HG03558 (cell line): ENCODE measurements around the gene ALKBH5.

Experiments
- ATAC-seq: cut with Tn5 transposase; IDR thresholded peaks from one replicate; pipeline ENCODE4 v1.9.1; 2021; ENCODE audit warnings: moderate number of reproducible peaks; ENCODE audit not compliant: unreplicated experiment; ENCODE audit errors: extremely low read depth

Gene ALKBH5

DNA sequence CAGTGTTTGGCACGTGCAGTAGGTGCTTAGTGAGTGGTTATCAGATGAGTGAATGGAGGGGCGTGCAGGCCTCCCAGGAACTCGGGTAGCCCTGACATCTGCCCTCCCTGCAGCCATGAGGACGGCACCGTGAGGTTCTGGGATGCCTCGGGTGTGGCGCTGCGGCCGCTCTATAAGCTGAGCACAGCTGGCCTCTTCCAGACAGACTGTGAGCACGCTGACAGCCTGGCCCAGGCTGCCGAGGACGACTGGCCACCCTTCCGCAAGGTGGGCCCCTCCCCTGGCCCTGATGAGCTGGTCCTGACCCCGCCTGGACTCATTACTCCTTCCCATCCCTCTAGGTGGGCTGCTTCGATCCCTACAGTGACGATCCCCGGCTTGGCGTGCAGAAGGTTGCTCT is 52.9 kb downstream of the ALKBH5 start:
- no peak for ATAC-seq

DNA sequence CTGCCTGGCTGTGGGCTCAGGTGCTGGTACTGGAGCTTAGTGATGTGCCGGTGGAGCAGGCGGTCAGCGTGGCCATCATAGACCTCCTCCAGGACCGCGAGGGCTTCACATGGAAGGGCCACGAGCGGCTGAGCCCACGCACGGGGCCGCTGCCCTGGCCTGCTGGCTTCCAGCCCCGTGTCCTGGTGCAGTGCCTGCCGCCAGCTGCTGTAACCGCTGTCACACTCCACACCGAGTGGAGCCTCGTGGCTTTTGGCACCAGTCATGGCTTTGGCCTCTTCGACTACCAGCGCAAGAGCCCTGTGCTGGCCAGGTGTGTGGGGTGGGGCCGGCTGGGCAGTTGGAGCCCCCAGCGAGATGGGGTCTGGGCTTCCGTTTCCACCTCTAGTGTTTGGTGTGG is 53.8 kb downstream of the ALKBH5 start:
- no peak for ATAC-seq

DNA sequence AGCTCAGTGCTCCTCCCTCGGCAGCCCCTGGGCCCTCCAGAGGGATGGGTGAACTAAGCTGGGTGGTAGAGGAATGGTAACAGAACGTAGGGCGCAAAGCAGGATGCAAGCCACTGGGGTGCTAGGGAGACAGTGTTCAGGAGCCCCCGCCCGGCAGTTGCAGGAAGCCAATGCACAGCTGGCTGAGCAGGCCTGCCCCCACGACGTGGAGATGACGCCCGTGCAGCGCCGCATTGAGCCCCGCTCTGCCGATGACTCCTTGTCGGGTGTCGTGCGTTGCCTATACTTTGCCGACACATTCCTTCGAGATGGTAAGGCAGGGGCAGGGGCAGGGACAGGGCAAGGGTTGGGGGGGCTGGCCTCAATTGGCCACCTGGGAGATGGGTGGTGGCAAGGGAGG is 54.7 kb downstream of the ALKBH5 start:
- no peak for ATAC-seq

DNA sequence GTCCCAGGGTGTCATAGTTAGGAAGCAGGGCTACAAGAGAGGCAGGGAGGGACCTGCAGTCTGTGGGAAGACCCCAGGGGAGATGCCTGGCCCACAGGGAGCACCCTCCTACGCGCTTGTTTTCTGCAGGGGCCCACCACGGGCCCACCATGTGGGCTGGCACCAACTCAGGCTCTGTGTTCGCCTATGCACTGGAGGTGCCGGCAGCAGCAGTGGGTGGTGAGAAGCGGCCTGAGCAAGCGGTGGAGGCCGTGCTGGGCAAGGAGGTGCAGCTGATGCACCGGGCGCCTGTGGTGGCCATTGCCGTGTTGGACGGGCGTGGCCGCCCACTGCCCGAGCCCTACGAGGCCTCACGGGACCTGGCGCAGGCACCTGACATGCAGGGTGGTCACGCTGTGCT is 56.8 kb downstream of the ALKBH5 start:
- ATAC-seq: no peak

DNA sequence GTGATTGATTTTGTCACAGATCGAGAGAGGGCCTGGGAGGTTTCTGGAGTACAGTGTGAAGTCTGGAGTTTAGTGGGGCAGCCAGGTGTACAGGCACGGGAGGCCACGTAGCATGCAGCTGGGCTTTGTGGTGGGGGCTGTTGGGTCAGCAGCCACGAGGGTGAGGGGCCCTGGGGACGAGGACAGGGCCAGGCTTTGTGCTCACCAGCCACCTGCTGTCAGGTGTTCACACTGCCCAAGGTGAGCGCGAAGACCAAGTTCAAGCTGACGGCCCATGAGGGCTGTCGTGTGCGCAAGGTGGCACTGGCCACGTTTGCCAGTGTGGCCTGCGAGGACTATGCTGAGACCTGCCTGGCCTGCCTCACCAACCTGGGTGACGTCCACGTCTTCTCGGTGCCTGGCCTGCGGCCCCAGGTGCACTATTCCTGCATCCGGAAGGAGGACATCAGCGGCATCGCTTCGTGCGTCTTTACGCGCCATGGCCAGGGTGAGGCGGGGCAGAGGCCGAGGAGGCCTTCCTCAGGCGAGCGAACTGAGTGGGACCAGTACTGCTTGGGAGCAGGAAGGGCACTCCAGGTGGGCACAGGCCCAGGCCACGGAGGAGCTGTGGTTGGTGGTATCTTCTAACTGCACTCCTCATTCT is 57.7 kb downstream of the ALKBH5 start:
- no peak for ATAC-seq

DNA sequence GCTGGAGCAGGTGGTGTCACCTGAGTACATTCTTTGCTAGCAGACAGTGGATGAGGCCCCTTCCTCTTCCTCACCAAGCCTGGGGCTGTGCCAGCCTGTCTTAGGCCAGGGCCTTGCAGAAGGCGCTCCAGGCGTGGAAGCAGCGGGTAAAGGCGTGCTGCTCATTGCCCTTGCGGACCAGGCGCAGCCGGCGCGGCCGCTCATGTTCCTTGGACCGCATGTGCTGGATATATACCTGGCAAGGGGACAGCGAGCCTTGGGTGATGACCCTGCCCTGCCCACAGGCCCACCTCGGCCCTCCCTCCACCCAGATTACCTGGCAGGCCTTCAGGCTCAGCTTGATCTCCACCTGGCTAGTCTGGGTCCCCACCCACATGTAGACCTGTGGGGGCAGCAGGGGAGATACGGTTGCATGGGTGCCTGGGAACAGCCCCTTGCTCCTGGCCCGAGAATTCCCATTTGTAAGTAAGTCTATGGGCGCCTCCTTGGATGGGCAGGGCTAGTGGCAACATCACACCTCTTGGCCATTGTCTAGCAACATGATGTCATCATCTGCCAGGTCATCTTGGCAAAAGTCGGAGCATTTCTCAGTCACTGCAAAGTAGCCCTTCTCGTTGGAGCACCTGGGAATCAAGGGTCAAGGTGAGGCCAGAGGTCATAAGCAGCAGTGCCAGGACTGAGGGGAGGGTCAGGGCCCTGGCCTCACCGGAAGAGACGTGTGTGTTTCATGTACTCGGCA is 61.6 kb downstream of the ALKBH5 start:
- no peak for ATAC-seq

DNA sequence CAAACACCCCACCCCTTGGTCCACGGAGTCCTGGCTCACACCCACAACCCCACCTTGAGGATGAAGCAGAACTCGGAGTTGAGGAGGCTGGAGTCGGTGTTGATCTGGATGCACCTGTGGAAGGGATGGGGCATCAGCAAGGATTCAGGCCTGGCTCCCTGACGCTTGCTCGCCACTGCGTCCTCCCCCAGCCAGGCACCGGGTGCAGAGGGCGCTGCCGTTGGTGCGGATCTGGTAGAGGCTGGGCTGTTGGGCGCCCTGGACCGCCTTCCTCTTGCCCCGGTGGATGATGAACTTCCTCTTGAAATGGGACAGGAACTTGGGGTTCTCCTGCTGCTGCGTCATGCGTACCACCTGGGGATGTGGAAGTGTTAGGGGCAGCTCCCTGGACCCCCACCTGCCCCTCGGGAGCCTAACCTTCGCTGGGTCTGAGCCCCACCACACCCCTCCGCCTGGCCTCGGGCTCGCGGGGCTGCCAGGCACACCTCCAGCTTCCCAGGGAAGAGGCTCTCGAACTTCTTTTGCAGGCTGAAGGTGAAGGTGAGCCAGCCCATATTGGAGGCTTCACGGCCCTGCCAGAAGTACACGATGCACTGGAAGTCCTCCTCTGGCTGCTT is 62.6 kb downstream of the ALKBH5 start:
- ATAC-seq: no peak

DNA sequence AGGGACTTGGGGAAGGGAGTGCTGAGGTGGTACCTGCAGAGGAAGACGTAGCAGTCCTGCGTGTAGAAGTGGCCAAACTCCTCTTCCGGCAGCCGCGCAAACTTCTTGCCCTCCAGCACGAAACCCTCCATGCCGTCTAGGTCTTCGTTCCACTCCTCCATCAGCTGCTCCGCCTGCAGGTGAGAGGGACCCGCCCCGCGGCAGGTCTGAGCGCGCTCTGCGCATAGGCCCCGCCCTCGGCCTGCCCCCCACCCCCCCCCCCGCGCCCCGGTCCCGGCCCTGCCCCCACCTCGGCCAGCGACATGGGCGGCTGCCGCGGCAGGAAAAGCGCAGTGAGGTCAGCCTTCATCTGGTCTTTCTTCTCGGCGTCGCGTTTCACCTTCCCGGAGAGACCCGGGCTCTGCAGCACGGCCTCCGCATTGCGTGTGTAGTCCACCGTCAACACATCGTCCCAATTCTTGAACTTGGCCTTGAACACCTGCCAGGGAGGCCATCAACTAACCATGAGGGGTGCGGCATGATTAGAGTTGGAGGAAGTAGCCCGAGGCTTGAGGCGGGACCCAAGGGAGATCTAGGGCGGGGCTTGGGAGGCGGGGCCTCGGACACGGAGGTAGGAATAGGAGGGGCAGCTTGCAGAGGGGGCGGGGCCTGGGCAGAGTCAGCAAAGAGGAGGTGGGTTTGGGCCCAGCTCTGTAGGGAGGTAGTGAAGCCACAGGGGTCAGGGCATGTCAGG is 63.4 kb downstream of the ALKBH5 start:
- ATAC-seq: no peak

DNA sequence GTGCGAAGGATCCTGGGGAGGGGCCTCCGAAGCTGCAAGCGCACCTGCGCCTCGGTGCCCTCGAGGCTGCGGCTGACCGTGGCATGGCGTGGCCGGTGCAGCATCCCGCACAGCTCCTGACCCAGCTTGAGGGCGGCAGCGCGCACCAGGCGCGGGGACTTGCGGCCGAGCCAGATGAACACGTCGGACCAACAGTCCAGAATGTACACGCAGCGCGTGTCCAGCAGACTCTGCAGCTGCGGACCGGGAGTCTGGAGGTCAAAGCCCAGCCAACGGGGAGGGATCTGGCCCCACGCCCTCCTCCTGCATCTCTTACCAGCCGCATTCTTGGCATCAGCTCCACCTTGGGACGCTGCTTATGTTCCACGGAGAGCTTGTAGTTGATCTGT is 64.0 kb downstream of the ALKBH5 start:
- no peak for ATAC-seq

DNA sequence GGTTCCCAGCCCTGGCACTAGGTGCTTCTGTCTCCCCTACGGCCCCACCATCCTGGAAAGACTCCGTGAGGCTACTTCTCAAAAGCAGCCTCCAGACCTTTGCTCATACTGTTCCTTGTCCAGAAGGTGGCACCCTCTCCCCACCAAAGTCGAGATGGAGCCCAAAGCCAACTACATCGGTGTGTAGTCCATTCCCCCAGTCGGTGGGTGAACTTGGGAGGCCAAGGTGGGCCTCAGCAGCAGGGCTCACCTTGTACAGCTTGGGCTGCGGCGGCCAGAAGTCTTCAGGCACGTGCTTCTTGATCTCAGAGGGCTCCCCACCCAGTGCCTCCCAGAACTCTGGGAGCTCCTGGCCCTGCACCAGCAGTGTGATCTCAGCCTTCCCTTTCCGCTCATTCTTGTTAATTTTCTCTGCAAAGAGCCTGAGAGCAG is 64.7 kb downstream of the ALKBH5 start:
- ATAC-seq: no peak

DNA sequence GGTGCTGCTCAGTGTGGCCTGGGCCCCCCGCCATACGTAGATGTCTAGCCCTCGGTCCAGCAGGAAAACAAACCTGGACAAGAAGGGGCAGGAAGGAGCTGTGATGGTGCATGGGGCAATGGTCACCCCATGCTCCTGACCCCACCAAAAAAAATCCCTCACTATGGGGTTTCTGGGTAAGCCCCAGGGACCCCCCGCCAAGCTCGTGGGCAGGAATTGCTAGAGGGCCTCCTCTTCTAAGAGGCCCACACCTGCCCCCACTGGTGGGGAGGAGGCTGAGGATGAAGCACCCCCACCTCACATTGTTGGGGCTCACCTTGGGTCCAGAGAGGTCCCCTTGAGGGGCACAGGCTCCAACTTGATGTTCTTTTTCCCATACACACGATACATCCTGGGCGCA is 65.2 kb downstream of the ALKBH5 start:
- no peak for ATAC-seq

DNA sequence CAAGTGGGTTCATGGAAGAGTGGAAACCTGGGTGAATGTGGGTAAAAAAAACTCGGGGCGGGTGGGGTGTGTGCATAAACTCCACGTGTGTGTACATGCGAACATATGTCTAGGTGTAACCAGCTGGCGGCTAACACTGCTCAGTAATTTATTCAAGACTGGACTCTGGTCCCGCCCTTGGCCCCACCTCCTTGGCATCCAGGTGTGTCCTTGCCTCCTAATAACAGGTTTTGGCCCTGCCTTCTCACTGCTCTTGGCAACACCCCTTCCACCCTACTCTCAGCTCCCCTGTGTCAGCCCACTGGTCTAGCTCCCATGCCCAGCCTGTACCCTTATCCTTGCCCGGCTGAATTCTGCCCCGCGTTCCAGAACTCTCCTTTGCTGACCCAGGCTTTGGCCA is 66.6 kb downstream of the ALKBH5 start:
- ATAC-seq: no peak

DNA sequence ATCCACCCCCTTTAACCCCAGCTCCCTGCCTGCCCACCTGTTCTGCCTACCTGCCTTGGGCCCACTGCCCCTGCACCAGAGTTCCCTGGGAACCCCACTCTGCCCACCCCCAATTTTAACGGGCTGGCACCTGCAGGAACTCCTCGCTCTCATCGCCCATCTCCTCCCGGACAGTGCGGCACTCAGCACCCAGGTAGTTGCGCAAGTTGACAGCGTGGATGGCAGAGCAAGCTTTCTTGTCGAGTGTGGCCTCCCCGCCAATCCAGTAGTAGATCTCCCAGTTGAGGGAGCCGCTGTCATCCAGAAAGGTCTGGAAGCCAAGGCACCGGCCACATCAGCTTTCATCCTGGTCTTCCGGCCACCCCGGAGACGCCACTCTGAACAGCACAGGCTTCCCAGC is 67.1 kb downstream of the ALKBH5 start:
- ATAC-seq: no peak

DNA sequence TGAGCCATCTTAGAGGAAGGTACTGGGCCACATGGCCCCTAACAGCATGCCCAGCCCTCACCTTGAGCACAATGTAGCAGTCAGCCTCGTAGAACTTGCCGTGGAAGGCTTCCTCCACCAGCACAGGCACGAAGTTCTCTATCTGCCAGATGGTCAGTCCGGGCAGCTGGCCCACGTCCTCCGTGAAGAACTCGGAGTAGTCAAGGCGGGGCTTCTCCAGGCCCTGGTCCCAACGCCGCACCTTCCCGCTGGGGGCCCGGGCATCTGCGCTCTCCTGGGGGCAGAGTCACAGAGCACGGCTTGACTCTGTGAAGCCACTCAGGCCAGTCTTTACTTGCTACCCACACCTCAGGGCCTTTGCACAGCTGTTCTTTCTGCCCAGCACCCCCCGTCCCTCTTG is 67.6 kb downstream of the ALKBH5 start:
- no peak for ATAC-seq

DNA sequence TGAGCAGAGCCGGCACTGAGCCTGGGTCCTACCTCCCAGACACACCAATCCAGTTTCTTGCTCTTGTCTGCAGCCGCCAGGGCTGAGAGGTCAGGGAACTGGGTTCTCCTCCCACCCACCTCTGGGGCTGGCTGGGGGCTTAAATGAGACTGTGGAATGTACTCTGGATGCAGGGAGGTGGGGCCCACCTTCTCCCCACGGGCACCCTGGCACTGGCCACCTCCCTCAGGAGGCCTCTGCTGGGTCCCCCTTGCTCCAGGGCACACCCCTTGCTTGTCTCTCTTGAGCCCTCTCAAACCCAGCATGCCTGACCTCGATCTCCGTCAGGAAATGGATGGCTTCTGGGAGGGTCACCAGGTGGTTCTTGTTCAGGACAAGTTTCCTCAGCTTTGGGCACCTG is 68.5 kb downstream of the ALKBH5 start:
- no peak for ATAC-seq

DNA sequence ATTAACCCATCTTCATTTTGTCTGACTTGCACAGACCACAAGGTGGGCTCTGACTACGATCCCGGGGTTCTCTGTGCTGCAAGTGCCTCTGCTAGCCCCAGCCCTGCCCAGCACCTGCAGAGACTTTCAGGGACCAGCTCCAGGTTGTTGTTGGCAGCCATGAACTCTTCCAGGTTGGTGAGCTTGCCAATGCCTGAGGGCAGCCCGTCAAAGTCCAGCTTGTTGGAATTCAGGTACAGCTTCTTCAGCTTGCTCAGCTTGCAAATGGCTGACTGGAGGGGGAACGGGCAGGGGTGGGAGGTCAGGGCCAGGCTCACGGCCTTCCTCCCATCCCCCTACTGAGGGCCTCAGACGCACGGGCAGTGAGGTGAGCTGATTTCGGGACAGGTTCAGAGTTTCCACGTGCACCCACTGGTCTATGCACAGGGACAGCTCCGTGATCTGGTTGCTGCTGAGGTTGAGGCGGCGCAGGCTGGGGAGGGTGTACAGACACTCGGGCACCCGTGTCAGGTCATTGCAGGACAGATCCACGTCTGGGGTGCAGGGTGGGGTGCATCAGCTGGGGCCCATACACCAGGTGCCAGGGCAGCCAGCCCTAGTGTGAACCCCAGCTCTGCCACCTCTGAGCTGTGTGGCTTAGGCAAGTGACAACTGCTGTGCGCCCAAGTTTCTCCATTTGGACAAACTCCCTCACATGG is 69.7 kb downstream of the ALKBH5 start:
- ATAC-seq: no peak

DNA sequence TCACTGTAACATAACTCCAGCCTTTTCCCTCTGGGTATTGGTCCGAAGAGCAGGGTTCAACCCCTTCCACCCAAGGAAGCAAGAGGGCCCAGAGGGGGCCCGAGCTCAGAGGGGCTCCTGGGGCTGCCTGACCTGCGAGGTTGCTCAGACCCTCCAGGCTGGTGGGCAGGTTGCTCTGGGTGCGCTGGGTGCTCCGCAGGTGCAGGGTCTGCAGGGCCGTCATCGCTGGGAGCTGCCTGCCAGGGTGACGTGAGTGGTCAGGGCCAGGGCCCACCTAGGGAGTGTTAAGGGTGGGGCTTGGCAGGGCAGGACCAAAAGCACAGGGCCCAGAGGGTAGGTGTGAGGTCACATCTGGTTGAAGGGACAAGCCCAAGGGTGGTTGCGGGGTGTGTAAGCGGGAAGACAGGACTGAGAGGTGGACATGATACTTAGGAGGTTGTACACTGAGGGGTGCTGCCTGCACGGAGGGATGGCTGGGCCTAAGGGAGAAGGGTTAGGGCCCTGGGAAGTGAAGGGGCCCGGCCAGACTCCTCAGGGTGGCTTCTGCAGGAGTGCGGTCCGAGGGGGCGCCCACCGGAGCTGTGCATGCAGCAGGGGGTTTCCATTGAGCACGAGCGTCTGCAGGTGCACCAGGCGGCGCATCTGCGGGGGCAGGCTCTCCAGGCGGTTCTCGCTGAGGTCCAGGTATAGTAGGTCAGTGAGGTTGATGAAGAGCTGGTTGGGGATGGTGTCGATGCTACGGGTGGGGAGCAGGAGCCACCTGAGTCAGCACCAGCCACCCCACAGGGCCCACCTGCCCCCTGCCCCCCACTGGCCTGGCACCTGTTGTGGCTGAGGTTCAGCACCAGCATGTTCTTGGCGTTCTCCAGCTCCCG is 70.6 kb downstream of the ALKBH5 start:
- ATAC-seq: no peak

DNA sequence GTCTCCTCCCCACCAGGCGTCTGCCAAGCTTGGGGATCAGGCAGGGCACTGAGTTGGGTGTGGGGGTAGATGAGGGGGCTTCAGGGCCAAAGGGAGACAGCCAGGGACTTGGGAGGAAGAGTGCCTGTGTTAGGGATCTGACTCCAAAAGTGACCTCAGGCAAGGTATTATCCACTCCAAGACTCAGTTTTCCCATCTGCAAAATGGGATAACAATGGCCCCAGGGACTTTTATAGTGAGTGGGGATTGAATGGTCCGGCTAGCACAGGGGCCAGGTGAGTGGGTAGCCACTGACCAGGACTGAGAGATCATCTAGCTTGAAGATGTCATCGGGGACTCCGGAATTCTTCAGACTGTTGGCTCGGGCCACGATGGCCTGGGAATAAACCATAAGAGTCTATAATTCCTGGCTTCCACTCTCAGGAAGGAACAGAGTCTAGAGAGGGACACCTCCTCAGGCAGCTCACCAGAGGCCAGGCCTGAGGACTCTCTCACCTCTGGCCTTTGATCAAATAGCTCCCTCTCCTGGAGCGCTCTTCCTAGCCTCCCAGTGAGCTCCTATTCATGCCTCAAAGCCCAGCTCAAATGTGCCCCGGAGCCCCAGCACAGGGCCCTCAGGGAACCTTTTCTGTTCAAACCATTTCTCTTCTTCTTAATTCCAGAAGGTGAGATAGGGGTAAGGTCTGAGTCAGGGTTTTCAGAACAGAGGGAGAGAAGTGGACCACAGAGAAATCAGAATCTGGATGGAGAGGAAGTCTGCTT is 71.4 kb downstream of the ALKBH5 start:
- no peak for ATAC-seq

DNA sequence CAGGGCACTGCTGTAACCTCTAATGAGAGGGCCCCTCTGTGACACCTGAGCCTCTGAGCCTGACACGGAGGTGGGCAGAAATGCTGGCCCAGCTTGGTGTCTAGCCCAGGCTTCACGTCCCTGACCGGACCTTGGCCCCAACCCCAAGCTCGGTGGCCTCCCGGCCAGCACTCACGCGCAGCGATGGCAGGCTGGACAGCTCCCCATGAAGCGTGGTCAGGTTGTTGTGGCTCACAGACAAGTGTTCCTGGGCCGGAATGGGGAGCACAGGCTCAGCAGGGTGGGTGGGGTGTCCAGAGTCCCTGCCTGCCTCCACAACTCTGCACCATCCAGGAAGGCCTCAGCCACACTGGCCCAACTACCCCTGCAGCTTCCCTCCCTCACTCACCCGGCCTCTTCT is 72.7 kb downstream of the ALKBH5 start:
- no peak for ATAC-seq
